ENCODE data around the gene BIN1. TPM values are rescaled to one million over a fixed set of nuclear protein-coding genes. Genes with fewer than 3 reads are reported as not detected.

The BIN1 gene
- total RNA-seq, 2 experiments from 2014 or later = 1.5 to 14.1 TPM

- intact Hi-C loops (cut with micrococcal nuclease; ENCODE audit: unreplicated experiment) = no loop called here
- no peaks in the 10 kb centered on the region for H3K9me3 ChIP-seq (ENCODE audit: low read length)
- H3K36me3 ChIP-seq (ENCODE audit: insufficient read depth, low read length) = no peaks in the 10 kb centered on the region
- H3K4me1 ChIP-seq (ENCODE audit: insufficient read depth, low read length, poor library complexity, severe bottlenecking) = no peaks in the 10 kb centered on the region
- H3K4me2 ChIP-seq (ENCODE audit: low read length) = no peak overlapping the region
- H4K20me1 ChIP-seq (ENCODE audit: insufficient read depth, low read length) = no peaks in the 10 kb centered on the region
- no peaks in the 10 kb centered on the region for H3K79me2 ChIP-seq (ENCODE audit: insufficient read depth, low read depth, low read length)
- no peak overlapping the region for H2AFZ ChIP-seq (ENCODE audit: low read length)
- no peak overlapping the region for H3K27ac ChIP-seq (ENCODE audit: low read depth, low read length, poor library complexity, severe bottlenecking)
- ChIA-PET POLR2A (interaction anchor here (0.6 kb wide), 1 partner anchor 15 kb away, joined by 5 read pairs; no protein-coding TSS in a partner anchor), CTCF (ENCODE audit: unreplicated experiment) (no interaction called here)
- no peak for DNase-seq (ENCODE audit: low spot score)
- H3K4me3 ChIP-seq (ENCODE audit: low read depth, low read length, poor library complexity, severe bottlenecking) = no peak overlapping the region
- BruUV-seq (replicated peaks) = no TSS peak
- no peak for TF ChIP-seq EZH2phosphoT487 (IDR thresholded peaks at IDR 0.05; ENCODE audit: borderline replicate concordance, low read depth, low read length)
- TF ChIP-seq CTCF (conservative IDR thresholded peaks at IDR 0.05; ENCODE audit: low read length) = no peak
- H3K9me2 ChIP-seq (ENCODE audit: insufficient read depth, low read length) = no peaks in the 10 kb centered on the region
These were observed 8.9 kb downstream of the BIN1 start for GRCh38 chr2:127097841-127098651.

GRCh38 chr2:127097471-127097765 lies 9.5 kb downstream of the BIN1 start:
- Histone ChIP-seq H3K9me2 (ENCODE audit: insufficient read depth, low read length) (no peaks in the 10 kb centered on the region), H3K4me3 (ENCODE audit: low read depth, low read length, poor library complexity, severe bottlenecking) (no peak overlapping the region), H3K4me2 (ENCODE audit: low read length) (no peak overlapping the region), H3K36me3 (ENCODE audit: insufficient read depth, low read length) (no peaks in the 10 kb centered on the region), H4K20me1 (ENCODE audit: insufficient read depth, low read length) (no peaks in the 10 kb centered on the region), H3K9me3 (ENCODE audit: low read length) (no peaks in the 10 kb centered on the region), H2AFZ (ENCODE audit: low read length) (no peak overlapping the region), H3K4me1 (ENCODE audit: insufficient read depth, low read length, poor library complexity, severe bottlenecking) (no peaks in the 10 kb centered on the region), H3K79me2 (ENCODE audit: insufficient read depth, low read depth, low read length) (no peaks in the 10 kb centered on the region), H3K27ac (ENCODE audit: low read depth, low read length, poor library complexity, severe bottlenecking) (no peak overlapping the region)
- intact Hi-C loops (cut with micrococcal nuclease; ENCODE audit: unreplicated experiment) = no loop called here
- ChIA-PET CTCF (ENCODE audit: unreplicated experiment) (no interaction called here), POLR2A (no interaction called here)
- TF ChIP-seq EZH2phosphoT487 (IDR thresholded peaks at IDR 0.05; ENCODE audit: borderline replicate concordance, low read depth, low read length) (no peak), CTCF (conservative IDR thresholded peaks at IDR 0.05; ENCODE audit: low read length) (no peak)
- DNase-seq (ENCODE audit: low spot score) = no peak
- no TSS peak for BruUV-seq (replicated peaks)

GRCh38 chr2:127096718-127097470 lies 10.1 kb downstream of the BIN1 start:
- Histone ChIP-seq H3K79me2 (ENCODE audit: insufficient read depth, low read depth, low read length) (no peaks in the 10 kb centered on the region), H3K9me2 (ENCODE audit: insufficient read depth, low read length) (no peaks in the 10 kb centered on the region), H4K20me1 (ENCODE audit: insufficient read depth, low read length) (no peaks in the 10 kb centered on the region), H3K4me2 (ENCODE audit: low read length) (no peak overlapping the region), H2AFZ (ENCODE audit: low read length) (no peak overlapping the region), H3K4me1 (ENCODE audit: insufficient read depth, low read length, poor library complexity, severe bottlenecking) (no peaks in the 10 kb centered on the region), H3K4me3 (ENCODE audit: low read depth, low read length, poor library complexity, severe bottlenecking) (no peak overlapping the region), H3K27ac (ENCODE audit: low read depth, low read length, poor library complexity, severe bottlenecking) (no peak overlapping the region), H3K36me3 (ENCODE audit: insufficient read depth, low read length) (no peaks in the 10 kb centered on the region), H3K9me3 (ENCODE audit: low read length) (no peaks in the 10 kb centered on the region)
- intact Hi-C loops (cut with micrococcal nuclease; ENCODE audit: unreplicated experiment) = no loop called here
- ChIA-PET CTCF (ENCODE audit: unreplicated experiment) (no interaction called here), POLR2A (no interaction called here)
- no TSS peak for BruUV-seq (replicated peaks)
- no peak for DNase-seq (ENCODE audit: low spot score)
- no peak for TF ChIP-seq EZH2phosphoT487 (IDR thresholded peaks at IDR 0.05; ENCODE audit: borderline replicate concordance, low read depth, low read length)
- no peak for TF ChIP-seq CTCF (conservative IDR thresholded peaks at IDR 0.05; ENCODE audit: low read length)
